Mesenchymal stem cell (in vitro differentiated cells and primary cell): ENCODE measurements around the gene APMAP.

Experiments used
- DNase-seq: peaks from one replicate; pipeline ENCODE4 v3.0.0-alpha.2; 2013
- H2AFZ ChIP-seq: one replicate; pipeline ENCODE4 v1.6.1; 2013; ENCODE audit warnings: low read depth, mild to moderate bottlenecking, control low read depth, inconsistent platforms, low read length, moderate library complexity
- H2AK5ac ChIP-seq: 2 replicates; pipeline ENCODE4 v1.6.1; 2013; ENCODE audit warnings: low read length, moderate library complexity, mild to moderate bottlenecking, inconsistent platforms; ENCODE audit not compliant: severe bottlenecking
- H2BK120ac ChIP-seq: one replicate; pipeline ENCODE4 v1.6.1; 2013; ENCODE audit warnings: low read depth, mild to moderate bottlenecking, inconsistent platforms, low read length, moderate library complexity
- H2BK12ac ChIP-seq, 2 experiments: one replicate each; pipeline ENCODE4 v1.6.1; 2013; ENCODE audit warnings: inconsistent platforms in 2 of 2, low read length in 2 of 2, mild to moderate bottlenecking in 2 of 2, moderate library complexity in 2 of 2, control low read depth in 1 of 2
- H2BK15ac ChIP-seq: one replicate; pipeline ENCODE4 v1.6.1; 2013; ENCODE audit warnings: mild to moderate bottlenecking, low read depth, inconsistent platforms; ENCODE audit not compliant: poor library complexity, severe bottlenecking
- H2BK5ac ChIP-seq: 2 replicates; pipeline ENCODE4 v1.6.1; 2013; ENCODE audit warnings: low read depth, mild to moderate bottlenecking, low read length, control low read depth, inconsistent platforms; ENCODE audit not compliant: poor library complexity, severe bottlenecking
- H3K14ac ChIP-seq, 2 experiments: one replicate each; pipeline ENCODE4 v1.6.1; 2013; ENCODE audit warnings: inconsistent platforms in 2 of 2, low read length in 2 of 2, control low read depth in 1 of 2, mild to moderate bottlenecking in 1 of 2, moderate library complexity in 1 of 2
- H3K18ac ChIP-seq, 2 experiments: one replicate each; pipeline ENCODE4 v1.6.1; 2013; ENCODE audit warnings: inconsistent platforms in 2 of 2, low read length in 2 of 2, control low read depth in 1 of 2, low read depth in 1 of 2, mild to moderate bottlenecking in 1 of 2
- H3K23ac ChIP-seq, 2 experiments: one replicate each; pipeline ENCODE4 v1.6.1; 2013; ENCODE audit warnings: inconsistent platforms in 2 of 2, low read length in 2 of 2, mild to moderate bottlenecking in 2 of 2, moderate library complexity in 2 of 2, control low read depth in 1 of 2
- H3K27ac ChIP-seq: 2 replicates; pipeline ENCODE4 v1.5.1; 2013; ENCODE audit warnings: mild to moderate bottlenecking, moderate library complexity, low read length, control low read depth, inconsistent platforms; ENCODE audit not compliant: poor library complexity, severe bottlenecking
- H3K27me3 ChIP-seq, 2 experiments: 2 replicates each; pipeline versions ENCODE4 v1.6.1 to v1.7.0; 2013; ENCODE audit warnings: low read length in 2 of 2, mild to moderate bottlenecking in 2 of 2, moderate library complexity in 2 of 2, control low read depth in 1 of 2, inconsistent platforms in 1 of 2; ENCODE audit not compliant: control insufficient read depth in 1 of 2, insufficient read depth in 1 of 2
- H3K36me3 ChIP-seq, 2 experiments: 2 replicates each; pipeline versions ENCODE4 v1.6.1 to v1.7.0; 2013; ENCODE audit warnings: low read length in 2 of 2, control low read depth in 1 of 2, inconsistent platforms in 1 of 2, low read depth in 1 of 2, mild to moderate bottlenecking in 1 of 2; ENCODE audit not compliant: insufficient read depth in 2 of 2, control insufficient read depth in 1 of 2
- H3K4ac ChIP-seq, 2 experiments: one replicate each; pipeline ENCODE4 v1.6.1; 2013; ENCODE audit warnings: inconsistent platforms in 2 of 2, low read length in 2 of 2, mild to moderate bottlenecking in 2 of 2, moderate library complexity in 2 of 2, control low read depth in 1 of 2, low read depth in 1 of 2
- H3K4me1 ChIP-seq: 2 replicates; pipeline ENCODE4 v1.6.1; 2013; ENCODE audit warnings: low read depth, low read length, control low read depth; ENCODE audit not compliant: control insufficient read depth, insufficient read depth
- H3K4me2 ChIP-seq: 2 replicates; pipeline ENCODE4 v1.6.1; 2013; ENCODE audit warnings: low read length, mild to moderate bottlenecking, inconsistent platforms; ENCODE audit not compliant: poor library complexity, severe bottlenecking
- H3K4me3 ChIP-seq, 2 experiments: 2 replicates each; pipeline versions ENCODE4 v1.5.1 to v1.7.0; 2013; ENCODE audit warnings: low read length in 2 of 2, mild to moderate bottlenecking in 2 of 2, control low read depth in 1 of 2, low read depth in 1 of 2; ENCODE audit not compliant: insufficient read depth in 1 of 2
- H3K79me1 ChIP-seq: replicated peaks from 2 replicates; pipeline ENCODE4 v1.6.1; 2013; ENCODE audit warnings: mild to moderate bottlenecking, control low read depth, low read length, inconsistent platforms; ENCODE audit not compliant: poor library complexity, severe bottlenecking
- H3K9ac ChIP-seq: 2 replicates; pipeline ENCODE4 v1.7.0; 2013; ENCODE audit warnings: mild to moderate bottlenecking, low read length, moderate library complexity
- H3K9me3 ChIP-seq: 2 replicates; pipeline ENCODE4 v1.7.0; 2013; ENCODE audit warnings: mild to moderate bottlenecking, low read length; ENCODE audit not compliant: control insufficient read depth
- H4K8ac ChIP-seq: one replicate; pipeline ENCODE4 v1.6.1; 2013; ENCODE audit warnings: inconsistent platforms, mild to moderate bottlenecking, low read length, moderate library complexity
- H4K91ac ChIP-seq: one replicate; pipeline ENCODE4 v1.6.1; 2013; ENCODE audit warnings: mild to moderate bottlenecking, low read length, inconsistent platforms
- WGBS: methylation state at CpG from one replicate; pipeline ENCODE4 v1.1.7; 2013; ENCODE audit warnings: mixed read lengths; 5-methylcytosine and 5-hydroxymethylcytosine counted together

APMAP gene

GRCh38 chr20:24956001-24956841, 36.3 kb downstream of the APMAP start:
- H3K18ac ChIP-seq = no peak overlapping the region
- H3K4me3 ChIP-seq = no peak overlapping the region
- H3K79me1 ChIP-seq = no peaks in the 10 kb centered on the region
- H2AFZ ChIP-seq = no peak overlapping the region
- no peak overlapping the region for H4K91ac ChIP-seq
- no peak overlapping the region for H3K27ac ChIP-seq
- no peak overlapping the region for H3K23ac ChIP-seq
- H2BK5ac ChIP-seq = no peak overlapping the region
- H3K27me3 ChIP-seq = peaks cover 2 to 7% of the 10 kb centered on the region in 2 experiments
- peaks cover 11 to 59% of the 10 kb centered on the region in 2 experiments for H3K36me3 ChIP-seq
- no peak for DNase-seq
- no peaks in the 10 kb centered on the region for H3K9me3 ChIP-seq
- no peak overlapping the region for H2AK5ac ChIP-seq
- H3K4me2 ChIP-seq = no peak overlapping the region
- H2BK12ac ChIP-seq = no peak overlapping the region
- H3K9ac ChIP-seq = no peak overlapping the region
- no peak overlapping the region for H2BK120ac ChIP-seq
- H3K14ac ChIP-seq = no peak overlapping the region
- H3K4me1 ChIP-seq = no peaks in the 10 kb centered on the region
- H4K8ac ChIP-seq = no peak overlapping the region
- 96% methylated on average over 22 of the region's 22 CpGs for WGBS
- no peak overlapping the region for H3K4ac ChIP-seq
- H2BK15ac ChIP-seq = no peak overlapping the region

GRCh38 chr20:24955045-24955444, 37.5 kb downstream of the APMAP start:
- Histone ChIP-seq H4K91ac (no peak overlapping the region), H3K4ac (no peak overlapping the region)
- 79% methylated on average over 3 of the region's 3 CpGs for WGBS

GRCh38 chr20:24954566-24954965, 38.0 kb downstream of the APMAP start:
- Histone ChIP-seq H3K27me3 (peaks cover 18% of the 10 kb centered on the region in 2 experiments), H3K36me3 (peaks cover 11 to 48% of the 10 kb centered on the region in 2 experiments), H2AK5ac (no peak overlapping the region), H2AFZ (no peak overlapping the region), H2BK15ac (no peak overlapping the region), H3K4ac (no peak overlapping the region), H3K4me3 (no peak overlapping the region), H2BK120ac (no peak overlapping the region), H4K8ac (no peak overlapping the region), H3K9me3 (no peaks in the 10 kb centered on the region), H3K18ac (no peak overlapping the region), H3K79me1 (no peaks in the 10 kb centered on the region), H3K14ac (no peak overlapping the region), H3K4me2 (no peak overlapping the region), H3K9ac (no peak overlapping the region), H3K23ac (no peak overlapping the region), H2BK5ac (no peak overlapping the region), H3K27ac (no peak overlapping the region), H3K4me1 (peaks cover 1% of the 10 kb centered on the region), H2BK12ac (no peak overlapping the region), H4K91ac (no peak overlapping the region)
- no CpG with 5 or more reads among the region's 2 CpGs for WGBS
- no peak for DNase-seq

More at GRCh38 chr20:24955045-24955444, 37.5 kb downstream of the APMAP start:
- H2BK5ac ChIP-seq = no peak overlapping the region
- no peak overlapping the region for H3K9ac ChIP-seq
- no peak overlapping the region for H3K27ac ChIP-seq
- H3K23ac ChIP-seq = no peak overlapping the region
- H3K9me3 ChIP-seq = no peaks in the 10 kb centered on the region
- H3K27me3 ChIP-seq = peaks cover 14 to 18% of the 10 kb centered on the region in 2 experiments
- no peak overlapping the region for H2BK12ac ChIP-seq
- DNase-seq = no peak
- no peak overlapping the region for H3K18ac ChIP-seq
- no peak overlapping the region for H3K14ac ChIP-seq
- H3K36me3 ChIP-seq = peaks cover 11 to 53% of the 10 kb centered on the region in 2 experiments
- H2BK120ac ChIP-seq = no peak overlapping the region
- no peak overlapping the region for H3K4me2 ChIP-seq
- H3K4me1 ChIP-seq = peaks cover 1% of the 10 kb centered on the region
- no peak overlapping the region for H2AFZ ChIP-seq
- H2BK15ac ChIP-seq = no peak overlapping the region
- H3K79me1 ChIP-seq = no peaks in the 10 kb centered on the region
- no peak overlapping the region for H4K8ac ChIP-seq
- H2AK5ac ChIP-seq = no peak overlapping the region
- no peak overlapping the region for H3K4me3 ChIP-seq

GRCh38 chr20:24954151-24954550, 38.4 kb downstream of the APMAP start:
- no peak overlapping the region for H4K8ac ChIP-seq
- H3K4me3 ChIP-seq = no peak overlapping the region
- no peak overlapping the region for H2BK120ac ChIP-seq
- H3K4ac ChIP-seq = no peak overlapping the region
- no peak overlapping the region for H3K18ac ChIP-seq
- no peak overlapping the region for H3K27ac ChIP-seq
- H4K91ac ChIP-seq = no peak overlapping the region
- no peak overlapping the region for H3K23ac ChIP-seq
- H2BK5ac ChIP-seq = no peak overlapping the region
- no peak overlapping the region for H3K9ac ChIP-seq
- H2BK15ac ChIP-seq = no peak overlapping the region
- no peaks in the 10 kb centered on the region for H3K9me3 ChIP-seq
- no peak overlapping the region for H2AFZ ChIP-seq
- no peak overlapping the region for H3K4me2 ChIP-seq
- H3K14ac ChIP-seq = no peak overlapping the region
- DNase-seq = no peak
- no peak overlapping the region for H2AK5ac ChIP-seq
- WGBS = 91% methylated on average over 6 of the region's 8 CpGs
- H3K4me1 ChIP-seq = peaks cover 1% of the 10 kb centered on the region
- H3K79me1 ChIP-seq = no peaks in the 10 kb centered on the region
- H2BK12ac ChIP-seq = no peak overlapping the region
- H3K36me3 ChIP-seq = peaks cover 11 to 46% of the 10 kb centered on the region in 2 experiments
- H3K27me3 ChIP-seq = peaks cover 18 to 22% of the 10 kb centered on the region in 2 experiments
